Measurements from ENCODE around the gene RFX7.

DNA sequence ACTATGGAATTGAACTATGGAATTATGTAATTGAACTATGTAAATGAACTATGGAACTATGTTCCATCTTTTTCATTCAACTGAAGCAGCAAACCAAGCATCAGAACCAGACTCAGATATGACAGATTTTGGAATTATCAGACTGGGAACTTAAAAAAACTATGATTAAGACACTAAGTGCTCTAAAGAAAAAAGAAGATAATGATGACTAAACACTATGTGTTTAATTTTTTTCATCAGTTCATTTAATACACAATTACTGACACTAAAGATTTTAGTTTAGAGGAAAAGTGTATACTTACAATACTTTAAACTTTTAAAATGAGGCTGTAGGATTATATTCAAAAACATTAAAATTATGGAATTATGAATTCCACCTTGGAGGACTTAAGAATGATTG is 15.3 kb downstream of the RFX7 start:
- TF ChIP-seq SP1 (IDR thresholded peaks at IDR 0.05; ENCODE audit: low read depth, low read length) (no peak), RXRA (IDR thresholded peaks at IDR 0.05; ENCODE audit: insufficient read depth, low read depth, low read length) (no peak), EGR1 (IDR thresholded peaks at IDR 0.05; ENCODE audit: borderline replicate concordance, low read depth, low read length) (no peak), POLR2A (IDR thresholded peaks at IDR 0.05; ENCODE audit: control extremely low read depth in 1 of 2, low read depth in 2 of 2, low read length in 2 of 2) (no peak), CEBPB (IDR thresholded peaks at IDR 0.05; ENCODE audit: low read depth, low read length) (no peak)
- TF ChIP-seq, protein P1, sequence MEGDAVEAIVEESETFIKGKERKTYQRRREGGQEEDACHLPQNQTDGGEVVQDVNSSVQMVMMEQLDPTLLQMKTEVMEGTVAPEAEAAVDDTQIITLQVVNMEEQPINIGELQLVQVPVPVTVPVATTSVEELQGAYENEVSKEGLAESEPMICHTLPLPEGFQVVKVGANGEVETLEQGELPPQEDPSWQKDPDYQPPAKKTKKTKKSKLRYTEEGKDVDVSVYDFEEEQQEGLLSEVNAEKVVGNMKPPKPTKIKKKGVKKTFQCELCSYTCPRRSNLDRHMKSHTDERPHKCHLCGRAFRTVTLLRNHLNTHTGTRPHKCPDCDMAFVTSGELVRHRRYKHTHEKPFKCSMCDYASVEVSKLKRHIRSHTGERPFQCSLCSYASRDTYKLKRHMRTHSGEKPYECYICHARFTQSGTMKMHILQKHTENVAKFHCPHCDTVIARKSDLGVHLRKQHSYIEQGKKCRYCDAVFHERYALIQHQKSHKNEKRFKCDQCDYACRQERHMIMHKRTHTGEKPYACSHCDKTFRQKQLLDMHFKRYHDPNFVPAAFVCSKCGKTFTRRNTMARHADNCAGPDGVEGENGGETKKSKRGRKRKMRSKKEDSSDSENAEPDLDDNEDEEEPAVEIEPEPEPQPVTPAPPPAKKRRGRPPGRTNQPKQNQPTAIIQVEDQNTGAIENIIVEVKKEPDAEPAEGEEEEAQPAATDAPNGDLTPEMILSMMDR (IDR thresholded peaks at IDR 0.05; ENCODE audit: control extremely low read depth in 1 of 3, insufficient read depth in 1 of 3, low read depth in 1 of 3, low read length in 3 of 3): no peak

All from H1 (cell line).